GM12873 (cell line): ENCODE results near the gene KCNIP2.

Experiments
- CTCF ChIP-seq: IDR thresholded peaks from 2 replicates; pipeline ENCODE4 v1.5.1; 2012; ENCODE audit warnings: low read depth, mild to moderate bottlenecking, moderate library complexity, low read length, control low read depth; ENCODE audit not compliant: insufficient read depth; ENCODE audit errors: missing control alignments

Gene KCNIP2

DNA sequence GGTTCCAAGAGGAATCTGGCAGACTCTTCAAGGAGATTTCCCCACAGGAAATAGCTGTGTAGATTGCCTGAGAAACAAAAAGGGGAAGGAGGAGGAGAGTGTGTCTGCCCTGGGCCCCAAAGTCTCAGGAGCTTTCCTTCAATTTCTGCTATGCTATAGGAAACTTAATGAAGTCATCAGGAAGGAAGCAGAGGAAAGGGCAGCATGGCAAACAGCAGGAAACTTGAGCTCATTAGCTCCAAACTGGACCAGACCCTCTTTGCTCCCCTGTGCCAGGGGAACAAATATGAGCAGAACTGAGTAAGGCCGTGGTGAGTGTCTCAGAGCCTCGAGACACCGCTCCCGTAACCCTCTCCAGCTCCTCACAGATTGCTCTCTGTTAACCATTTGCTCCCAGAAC, 4.8 kb upstream of the KCNIP2 start:
- TF ChIP-seq CTCF: no peak

DNA sequence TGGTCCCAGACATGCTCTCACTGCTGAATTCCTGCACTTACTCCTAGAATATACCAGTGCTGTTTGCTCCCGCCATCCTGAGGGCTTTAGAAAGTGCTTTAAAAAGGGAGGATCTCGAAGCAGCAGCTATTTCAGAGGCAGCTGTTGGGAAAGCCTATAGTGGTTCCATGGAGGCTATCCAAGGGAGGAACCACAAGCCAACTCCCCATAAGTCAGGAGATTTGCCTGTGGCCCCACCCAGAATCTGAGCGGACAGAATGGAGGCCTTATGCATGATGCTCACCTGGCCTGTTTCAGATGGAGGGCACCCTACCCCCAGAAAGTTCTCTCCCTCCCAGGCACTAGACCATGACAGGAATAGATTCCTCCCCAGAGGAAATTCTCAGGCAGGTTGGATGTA, 2.3 kb upstream of the KCNIP2 start:
- TF ChIP-seq CTCF: no peak

- TF ChIP-seq CTCF: no peak
Measured at GRCh38 chr10:101841826-101842225, 1.8 kb downstream of the KCNIP2 start.

GRCh38 chr10:101840741-101841453, 2.7 kb downstream of the KCNIP2 start:
- peak; percentile 99 for TF ChIP-seq CTCF

DNA sequence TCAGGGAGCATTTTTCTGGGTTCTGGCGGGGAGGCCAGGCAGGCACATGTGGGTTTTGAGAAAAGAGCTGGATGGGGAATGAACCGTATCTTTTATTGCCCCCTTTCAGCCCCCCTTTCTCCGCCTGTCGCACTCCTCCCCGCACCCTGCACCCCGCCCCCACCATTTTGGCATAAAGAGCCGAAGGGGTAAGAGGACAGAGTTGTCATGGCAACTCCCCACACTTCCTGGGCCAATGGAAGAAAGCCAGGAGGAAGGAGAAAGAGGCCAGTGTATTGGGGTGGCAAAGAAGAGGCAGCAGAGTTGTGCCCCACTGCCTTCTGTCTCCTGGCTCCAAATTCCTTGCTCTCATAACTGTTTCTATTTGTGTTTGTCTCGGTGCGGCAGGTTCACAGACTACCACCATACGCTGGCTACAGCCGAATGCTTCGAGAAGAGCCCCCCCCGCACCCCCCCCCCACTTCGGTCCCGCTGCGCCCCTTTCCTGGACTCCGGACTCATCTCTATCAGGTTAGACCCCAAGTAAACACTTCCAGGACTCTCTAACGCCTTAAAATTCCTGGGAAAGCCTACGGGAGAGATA, 3.4 kb downstream of the KCNIP2 start:
- TF ChIP-seq CTCF: no peak

GRCh38 chr10:101839416-101840063, 4.1 kb downstream of the KCNIP2 start:
- no peak for TF ChIP-seq CTCF

DNA sequence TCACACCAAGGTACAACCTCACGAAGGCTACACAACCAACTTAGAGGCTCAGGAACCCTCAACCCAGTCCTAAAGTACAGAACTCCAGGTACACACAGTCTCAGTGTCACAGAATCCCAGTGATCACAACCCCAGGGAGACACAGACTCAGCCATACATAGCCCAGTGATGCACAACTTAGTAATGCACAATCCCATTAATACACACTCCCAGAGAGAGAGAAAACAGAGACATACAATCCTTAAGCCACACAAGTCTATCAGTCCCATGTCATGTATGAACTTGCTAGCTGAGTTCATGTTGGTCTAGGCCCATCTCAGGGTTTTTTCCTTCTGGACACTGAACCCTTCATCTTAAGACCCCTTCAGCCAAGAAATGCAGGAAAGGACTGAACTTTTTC, 4.6 kb downstream of the KCNIP2 start:
- TF ChIP-seq CTCF: no peak
